OCI-LY1 (cell line): ENCODE data around the gene TIMM8B.

Experiments used
- CTCF ChIP-seq: fragments of 200-600 bp; sonication (generic), shearing (Covaris generic); IDR thresholded peaks from 2 replicates; pipeline ENCODE4 v1.5.1; 2017; ENCODE audit warnings: mild to moderate bottlenecking, antibody characterized with exemption, low read length, moderate library complexity, mixed read lengths
- EZH2 ChIP-seq: fragments of 200-600 bp; sonication (generic), shearing (Covaris generic); IDR thresholded peaks from 2 replicates; pipeline ENCODE4 v1.8.0; 2017; ENCODE audit warnings: borderline replicate concordance, mixed run types, mild to moderate bottlenecking, antibody characterized with exemption, low read length, moderate library complexity, mixed read lengths

GRCh38 chr11:112121981-112122615 lies 35.5 kb upstream of the TIMM8B start:
- TF ChIP-seq CTCF (no peak), EZH2 (no peak)
